Osteoblast (primary cell): ENCODE results near the gene OSBP2. TPM values are rescaled to one million over a fixed set of nuclear protein-coding genes. Genes with fewer than 3 reads are reported as not detected.

ENCODE experiments used
- DNase-seq: peaks from one replicate; pipeline ENCODE4 v3.0.0; 2011; ENCODE audit warnings: low spot score, mixed read lengths; ENCODE audit not compliant: insufficient read length; ENCODE audit errors: missing footprints
- H2AFZ ChIP-seq: 2 replicates; pipeline ENCODE4 v1.6.0; 2011; ENCODE audit warnings: mild to moderate bottlenecking, low read length
- H3K27ac ChIP-seq: 2 replicates; pipeline ENCODE4 v1.5.1; 2011; ENCODE audit warnings: mild to moderate bottlenecking, low read depth, low read length, moderate library complexity
- H3K27me3 ChIP-seq: 2 replicates; pipeline ENCODE4 v1.6.0; 2012; ENCODE audit warnings: mild to moderate bottlenecking, control low read depth, inconsistent platforms, low read length, moderate library complexity; ENCODE audit not compliant: insufficient read depth
- H3K36me3 ChIP-seq: 2 replicates; pipeline ENCODE4 v1.5.1; 2011; ENCODE audit warnings: mild to moderate bottlenecking, low read length, control low read depth, moderate library complexity; ENCODE audit not compliant: insufficient read depth
- H3K4me1 ChIP-seq: 2 replicates; pipeline ENCODE4 v1.5.1; 2011; ENCODE audit warnings: mild to moderate bottlenecking, low read length, control low read depth, moderate library complexity; ENCODE audit not compliant: insufficient read depth
- H3K4me2 ChIP-seq: 2 replicates; pipeline ENCODE4 v1.6.0; 2011; ENCODE audit warnings: mild to moderate bottlenecking, low read length; ENCODE audit not compliant: insufficient read depth
- H3K4me3 ChIP-seq: fragments of 200-600 bp; sonication (generic); 3 replicates; pipeline ENCODE4 v1.5.1; 2012; ENCODE audit warnings: mild to moderate bottlenecking, low read length, inconsistent platforms; ENCODE audit not compliant: insufficient read depth
- H3K79me2 ChIP-seq: 2 replicates; pipeline ENCODE4 v1.6.0; 2012; ENCODE audit warnings: mild to moderate bottlenecking, low read length, control low read depth, inconsistent platforms; ENCODE audit not compliant: insufficient read depth
- H3K9me3 ChIP-seq: 2 replicates; pipeline ENCODE4 v1.5.1; 2011; ENCODE audit warnings: low read depth, low read length, control low read depth
- H4K20me1 ChIP-seq: 2 replicates; pipeline ENCODE4 v1.6.0; 2012; ENCODE audit warnings: mild to moderate bottlenecking, low read length, control low read depth; ENCODE audit not compliant: insufficient read depth
- CTCF ChIP-seq: IDR thresholded peaks from 2 replicates; pipeline ENCODE4 v1.5.1; 2011; ENCODE audit warnings: mild to moderate bottlenecking, low read depth, low read length, moderate library complexity; ENCODE audit errors: extremely low read depth
- total RNA-seq: library from RNA; depleted of rRNA; stranded (reverse); fragments of >200 nt; gene quantifications from 2 replicates; pipeline ENCODE4 v1.2.3, GENCODE V29; 2012

Gene OSBP2
- total RNA-seq, 1 donor: 4.3 TPM

GRCh38 chr22:30655532-30655931 is 39.1 kb upstream of the OSBP2 start:
- Histone ChIP-seq H3K4me2 (no peak overlapping the region), H4K20me1 (no peaks in the 10 kb centered on the region), H3K9me3 (no peaks in the 10 kb centered on the region), H3K27me3 (no peaks in the 10 kb centered on the region), H3K36me3 (no peaks in the 10 kb centered on the region), H3K79me2 (no peaks in the 10 kb centered on the region), H3K27ac (no peak overlapping the region), H3K4me3 (no peak overlapping the region), H2AFZ (no peak overlapping the region), H3K4me1 (no peaks in the 10 kb centered on the region)
- no peak for DNase-seq
- TF ChIP-seq CTCF: no peak

GRCh38 chr22:30662040-30662439 is 32.6 kb upstream of the OSBP2 start:
- Histone ChIP-seq H3K27me3 (no peaks in the 10 kb centered on the region), H3K4me1 (peaks cover 6% of the 10 kb centered on the region), H3K27ac (no peak overlapping the region), H3K9me3 (no peaks in the 10 kb centered on the region), H2AFZ (no peak overlapping the region), H4K20me1 (no peaks in the 10 kb centered on the region), H3K4me2 (no peak overlapping the region), H3K36me3 (peaks cover 21% of the 10 kb centered on the region), H3K79me2 (peaks cover 15% of the 10 kb centered on the region), H3K4me3 (no peak overlapping the region)
- DNase-seq: no peak
- TF ChIP-seq CTCF: no peak

- Histone ChIP-seq H3K79me2 (peaks cover 15% of the 10 kb centered on the region), H3K27me3 (no peaks in the 10 kb centered on the region)
- no peak for TF ChIP-seq CTCF
Observed at GRCh38 chr22:30664798-30665197, 29.9 kb upstream of the OSBP2 start.

GRCh38 chr22:30665266-30665665 is 29.4 kb upstream of the OSBP2 start:
- no peaks in the 10 kb centered on the region for H3K27me3 ChIP-seq
- no peak overlapping the region for H2AFZ ChIP-seq
- H3K27ac ChIP-seq: no peak overlapping the region
- H3K9me3 ChIP-seq: no peaks in the 10 kb centered on the region
- peaks cover 15% of the 10 kb centered on the region for H3K79me2 ChIP-seq
- no peak overlapping the region for H3K4me3 ChIP-seq
- no peak for TF ChIP-seq CTCF
- peaks cover 21% of the 10 kb centered on the region for H3K36me3 ChIP-seq
- H3K4me1 ChIP-seq: peaks cover 14% of the 10 kb centered on the region
- no peak for DNase-seq
- no peak overlapping the region for H3K4me2 ChIP-seq
- no peaks in the 10 kb centered on the region for H4K20me1 ChIP-seq

More at GRCh38 chr22:30664798-30665197, 29.9 kb upstream of the OSBP2 start:
- peaks cover 21% of the 10 kb centered on the region for H3K36me3 ChIP-seq
- no peak overlapping the region for H3K4me2 ChIP-seq
- H3K9me3 ChIP-seq: no peaks in the 10 kb centered on the region
- H2AFZ ChIP-seq: no peak overlapping the region
- no peak overlapping the region for H3K4me3 ChIP-seq
- no peaks in the 10 kb centered on the region for H4K20me1 ChIP-seq
- H3K27ac ChIP-seq: no peak overlapping the region
- peaks cover 14% of the 10 kb centered on the region for H3K4me1 ChIP-seq
- DNase-seq: no peak
